LNCaP clone FGC (cell line): ENCODE data around the gene CREBBP.

Experiments used
- DNase-seq: peaks from one replicate; pipeline ENCODE4 v3.0.0-alpha.2; 2011; ENCODE audit warnings: low read depth
- H3K4me3 ChIP-seq: 2 replicates; pipeline ENCODE4 v1.5.1; 2011; ENCODE audit warnings: mild to moderate bottlenecking, low read depth, low read length, control low read depth
- CTCF ChIP-seq: IDR thresholded peaks from 2 replicates; pipeline ENCODE4 v1.5.1; 2012; ENCODE audit warnings: mild to moderate bottlenecking; ENCODE audit not compliant: control insufficient read depth, insufficient read depth; ENCODE audit errors: extremely low read depth

The CREBBP gene

GRCh38 chr16:3808308-3809063 lies 72.0 kb downstream of the CREBBP start:
- no peak overlapping the region for H3K4me3 ChIP-seq
- TF ChIP-seq CTCF, result no peak
- DNase-seq, result no peak

- no peak overlapping the region for H3K4me3 ChIP-seq
- TF ChIP-seq CTCF, result no peak
- DNase-seq, result no peak
These were observed 72.9 kb downstream of the CREBBP start for GRCh38 chr16:3807425-3808123.

- no peak for TF ChIP-seq CTCF
- DNase-seq, result no peak
- no peak overlapping the region for H3K4me3 ChIP-seq
These were observed 76.0 kb downstream of the CREBBP start for GRCh38 chr16:3804426-3805016.

GRCh38 chr16:3800477-3801270 lies 79.8 kb downstream of the CREBBP start:
- TF ChIP-seq CTCF, result no peak
- no peak for DNase-seq
- no peak overlapping the region for H3K4me3 ChIP-seq

- no peak overlapping the region for H3K4me3 ChIP-seq
- no peak for DNase-seq
- no peak for TF ChIP-seq CTCF
These were observed 80.5 kb downstream of the CREBBP start for GRCh38 chr16:3800019-3800418.

GRCh38 chr16:3799354-3799753 lies 81.2 kb downstream of the CREBBP start:
- DNase-seq, result no peak
- TF ChIP-seq CTCF, result no peak
- no peak overlapping the region for H3K4me3 ChIP-seq
